A673 (cell line): Measurements from ENCODE around the gene XRCC4. TPM values are rescaled to one million over a fixed set of nuclear protein-coding genes. Genes with fewer than 3 reads are reported as not detected.

Experiments
- BruUV-seq: library from RNA; stranded (reverse); fragments of 400-500 nt; replicated peaks from 2 replicates; lab custom pipeline; 2021; lab: Mats Ljungman, UMichigan
- CTCF ChIA-PET: fragments of 300-600 bp; sonication (Branson Sonifier 250); formaldehyde crosslinking; loops from one replicate; lab custom pipeline; 2022; ENCODE audit warnings: antibody characterized with exemption; lab: Charles Lee
- POLR2A ChIA-PET: fragments of 300-600 bp; sonication (Branson Sonifier 250); formaldehyde crosslinking; loops from one replicate; lab custom pipeline; 2022; ENCODE audit warnings: antibody characterized with exemption; ENCODE audit not compliant: low non-redundant PET; lab: Charles Lee
- DNase-seq: peaks from one replicate; pipeline ENCODE4 v3.0.0-alpha.2; 2015; ENCODE audit warnings: low spot score
- H3K27ac ChIP-seq: fragments of 200-600 bp; sonication (generic); 2 replicates; pipeline ENCODE4 v1.5.1; 2016; ENCODE audit warnings: mixed run types, low read depth, mild to moderate bottlenecking, mixed read lengths, antibody characterized with exemption, low read length; ENCODE audit not compliant: poor library complexity, severe bottlenecking
- H3K27me3 ChIP-seq: fragments of 200-600 bp; sonication (generic); replicated peaks from 2 replicates; pipeline ENCODE4 v1.6.1; 2017; ENCODE audit warnings: mixed run types, low read depth, mild to moderate bottlenecking, mixed read lengths, antibody characterized with exemption, low read length; ENCODE audit not compliant: insufficient read depth, poor library complexity
- H3K36me3 ChIP-seq: fragments of 200-600 bp; sonication (generic); 2 replicates; pipeline ENCODE4 v1.6.1; 2016; ENCODE audit warnings: mixed run types, mild to moderate bottlenecking, mixed read lengths, antibody characterized with exemption, low read length; ENCODE audit not compliant: insufficient read depth, poor library complexity, severe bottlenecking
- H3K4me1 ChIP-seq: fragments of 200-600 bp; sonication (generic); 2 replicates; pipeline ENCODE4 v1.6.1; 2017; ENCODE audit warnings: mixed run types, mild to moderate bottlenecking, mixed read lengths, antibody characterized with exemption, low read length; ENCODE audit not compliant: insufficient read depth, poor library complexity, severe bottlenecking
- H3K4me3 ChIP-seq: fragments of 200-600 bp; sonication (generic); 2 replicates; pipeline ENCODE4 v1.5.1; 2016; ENCODE audit warnings: low read depth, mixed run types, mild to moderate bottlenecking, mixed read lengths, low read length; ENCODE audit not compliant: poor library complexity, severe bottlenecking
- H3K9me3 ChIP-seq: fragments of 200-600 bp; sonication (generic); 2 replicates; pipeline ENCODE4 v1.6.1; 2016; ENCODE audit warnings: mixed run types, low read depth, mild to moderate bottlenecking, mixed read lengths, antibody characterized with exemption, low read length; ENCODE audit not compliant: poor library complexity, severe bottlenecking
- EZH2 ChIP-seq: fragments of 200-600 bp; sonication (generic); IDR thresholded peaks from 2 replicates; pipeline ENCODE4 v1.6.1; 2017; ENCODE audit warnings: borderline replicate concordance, low read depth, mild to moderate bottlenecking, mixed read lengths, antibody characterized with exemption, low read length; ENCODE audit not compliant: poor library complexity, severe bottlenecking
- intact Hi-C: fragments of 100-400 bp; cut with micrococcal nuclease; formaldehyde crosslinking; loops from one replicate; pipeline ENCODE4 v1.10.0; 2022; ENCODE audit not compliant: unreplicated experiment
- total RNA-seq: library from RNA; stranded (reverse); gene quantifications from 2 replicates; pipeline ENCODE4 v1.2.3, GENCODE V29; 2021
- TF ChIP-seq, protein P1 (sequence below): fragments of 300-800, 200-600 bp; sonication (generic); conservative IDR thresholded peaks from 2 replicates; pipeline ENCODE4 v1.5.1; 2017; ENCODE audit warnings: low read depth, mild to moderate bottlenecking, antibody characterized with exemption, low read length, moderate library complexity, mixed read lengths

XRCC4 gene
- total RNA-seq, 1 experiment from 2014 or later: 8.1 TPM

DNA sequence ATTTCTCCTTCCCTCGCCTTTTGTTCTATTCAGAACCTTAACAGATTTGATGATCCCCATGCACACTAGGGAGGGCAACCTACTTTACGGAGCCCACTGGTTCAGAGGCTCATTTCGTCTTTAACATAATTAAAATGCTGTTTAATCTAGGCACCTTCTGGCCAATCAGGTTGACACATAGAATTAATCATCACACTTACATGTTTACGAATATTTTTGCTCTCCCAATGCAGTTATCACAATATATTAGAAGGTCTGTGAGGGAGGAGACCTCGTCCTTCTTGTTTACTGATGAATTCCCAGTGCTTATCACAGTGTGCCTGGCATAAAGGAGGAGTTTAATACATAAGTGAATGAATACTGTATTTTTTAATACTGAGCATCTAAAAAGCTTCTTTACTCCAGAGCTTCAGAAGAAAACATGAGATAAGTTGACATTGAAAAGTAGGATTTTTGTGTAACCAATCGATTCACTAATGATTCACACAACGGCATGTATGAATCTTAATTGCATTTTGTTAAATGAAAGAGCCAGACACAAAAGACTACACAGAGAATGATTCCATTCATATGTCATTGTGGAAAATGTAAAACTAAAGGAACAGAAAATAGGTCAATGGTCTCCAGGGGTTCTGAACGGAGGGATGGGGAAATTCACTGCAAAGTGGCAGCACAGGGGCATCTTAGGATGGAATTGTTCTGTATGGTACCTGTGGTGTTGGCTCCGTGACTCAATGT, 315.6 kb downstream of the XRCC4 start:
- no peaks in the 10 kb centered on the region for H3K27me3 ChIP-seq
- POLR2A ChIA-PET: no interaction called here
- no peaks in the 10 kb centered on the region for H3K36me3 ChIP-seq
- TF ChIP-seq EZH2: no peak
- TF ChIP-seq, protein P1, sequence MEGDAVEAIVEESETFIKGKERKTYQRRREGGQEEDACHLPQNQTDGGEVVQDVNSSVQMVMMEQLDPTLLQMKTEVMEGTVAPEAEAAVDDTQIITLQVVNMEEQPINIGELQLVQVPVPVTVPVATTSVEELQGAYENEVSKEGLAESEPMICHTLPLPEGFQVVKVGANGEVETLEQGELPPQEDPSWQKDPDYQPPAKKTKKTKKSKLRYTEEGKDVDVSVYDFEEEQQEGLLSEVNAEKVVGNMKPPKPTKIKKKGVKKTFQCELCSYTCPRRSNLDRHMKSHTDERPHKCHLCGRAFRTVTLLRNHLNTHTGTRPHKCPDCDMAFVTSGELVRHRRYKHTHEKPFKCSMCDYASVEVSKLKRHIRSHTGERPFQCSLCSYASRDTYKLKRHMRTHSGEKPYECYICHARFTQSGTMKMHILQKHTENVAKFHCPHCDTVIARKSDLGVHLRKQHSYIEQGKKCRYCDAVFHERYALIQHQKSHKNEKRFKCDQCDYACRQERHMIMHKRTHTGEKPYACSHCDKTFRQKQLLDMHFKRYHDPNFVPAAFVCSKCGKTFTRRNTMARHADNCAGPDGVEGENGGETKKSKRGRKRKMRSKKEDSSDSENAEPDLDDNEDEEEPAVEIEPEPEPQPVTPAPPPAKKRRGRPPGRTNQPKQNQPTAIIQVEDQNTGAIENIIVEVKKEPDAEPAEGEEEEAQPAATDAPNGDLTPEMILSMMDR: no peak
- no peaks in the 10 kb centered on the region for H3K4me1 ChIP-seq
- CTCF ChIA-PET: no interaction called here
- H3K4me3 ChIP-seq: no peak overlapping the region
- H3K27ac ChIP-seq: no peak overlapping the region
- no TSS peak for BruUV-seq
- intact Hi-C loops: no loop called here
- no peaks in the 10 kb centered on the region for H3K9me3 ChIP-seq
- no peak for DNase-seq

GRCh38 chr5:83393504-83393866, 316.1 kb downstream of the XRCC4 start:
- intact Hi-C loops: no loop called here
- BruUV-seq: no TSS peak

GRCh38 chr5:83394190-83394589, 316.8 kb downstream of the XRCC4 start:
- TF ChIP-seq, protein P1: no peak
- no peak for TF ChIP-seq EZH2
- H3K36me3 ChIP-seq: no peaks in the 10 kb centered on the region
- no peaks in the 10 kb centered on the region for H3K9me3 ChIP-seq
- H3K27ac ChIP-seq: no peak overlapping the region
- POLR2A ChIA-PET: no interaction called here
- H3K4me1 ChIP-seq: no peaks in the 10 kb centered on the region
- H3K27me3 ChIP-seq: no peaks in the 10 kb centered on the region
- no peak overlapping the region for H3K4me3 ChIP-seq
- intact Hi-C loops: no loop called here
- no peak for DNase-seq
- no TSS peak for BruUV-seq
- CTCF ChIA-PET: no interaction called here

More at GRCh38 chr5:83393504-83393866, 316.1 kb downstream of the XRCC4 start:
- no peaks in the 10 kb centered on the region for H3K9me3 ChIP-seq
- TF ChIP-seq, protein P1: no peak
- TF ChIP-seq EZH2: no peak
- no peaks in the 10 kb centered on the region for H3K4me1 ChIP-seq
- CTCF ChIA-PET: no interaction called here
- no peak for DNase-seq
- H3K36me3 ChIP-seq: no peaks in the 10 kb centered on the region
- no peaks in the 10 kb centered on the region for H3K27me3 ChIP-seq
- H3K27ac ChIP-seq: no peak overlapping the region
- H3K4me3 ChIP-seq: no peak overlapping the region
- POLR2A ChIA-PET: no interaction called here
